MM.1S (cell line): ENCODE measurements around the gene HIC1.

Experiments used
- DNase-seq: peaks from one replicate; pipeline ENCODE4 v3.0.0-alpha.2; 2015
- H2AFZ ChIP-seq: fragments of 300-600 bp; sonication (generic); 2 replicates; pipeline ENCODE4 v1.6.0; 2016; ENCODE audit warnings: antibody characterized with exemption, low read length
- H3F3A ChIP-seq: fragments of 300-600 bp; sonication (generic); 2 replicates; pipeline ENCODE4 v1.6.1; 2016; ENCODE audit warnings: mild to moderate bottlenecking, antibody characterized with exemption, low read length, moderate library complexity, mixed read lengths; ENCODE audit not compliant: insufficient read depth
- H3K27ac ChIP-seq: fragments of 300-600 bp; sonication (generic); 2 replicates; pipeline ENCODE4 v1.5.1; 2016; ENCODE audit warnings: mild to moderate bottlenecking, low read length
- H3K27me3 ChIP-seq: fragments of 300-600 bp; sonication (generic); replicated peaks from 2 replicates; pipeline ENCODE4 v1.6.0; 2016; ENCODE audit warnings: low read length; ENCODE audit not compliant: insufficient read depth
- H3K36me3 ChIP-seq: fragments of 300-600 bp; sonication (generic); replicated peaks from 2 replicates; pipeline ENCODE4 v1.6.1; 2016; ENCODE audit warnings: mild to moderate bottlenecking, low read length, mixed read lengths; ENCODE audit not compliant: insufficient read depth
- H3K4me1 ChIP-seq: fragments of 300-600 bp; sonication (generic); 2 replicates; pipeline ENCODE4 v1.6.1; 2016; ENCODE audit warnings: low read length, mixed read lengths
- H3K4me2 ChIP-seq: fragments of 300-600 bp; sonication (generic); 2 replicates; pipeline ENCODE4 v1.6.0; 2016; ENCODE audit warnings: low read depth, low read length
- H3K4me3 ChIP-seq: fragments of 300-600 bp; sonication (generic); 2 replicates; pipeline ENCODE4 v1.5.1; 2016; ENCODE audit warnings: low read length, mixed read lengths
- H3K79me2 ChIP-seq: fragments of 300-600 bp; sonication (generic); 2 replicates; pipeline ENCODE4 v1.6.1; 2016; ENCODE audit warnings: mixed run types, low read length, mixed read lengths
- H3K9ac ChIP-seq: fragments of 300-600 bp; sonication (generic); 2 replicates; pipeline ENCODE4 v1.6.1; 2016; ENCODE audit warnings: low read length, mixed read lengths
- H3K9me2 ChIP-seq: fragments of 300-600 bp; sonication (generic); replicated peaks from 2 replicates; pipeline ENCODE4 v1.6.1; 2016; ENCODE audit warnings: mild to moderate bottlenecking, low read length, mixed read lengths; ENCODE audit not compliant: insufficient read depth
- H3K9me3 ChIP-seq: fragments of 300-600 bp; sonication (generic); replicated peaks from 2 replicates; pipeline ENCODE4 v1.6.1; 2016; ENCODE audit warnings: mild to moderate bottlenecking, low read length, mixed read lengths; ENCODE audit not compliant: insufficient read depth
- H4K20me1 ChIP-seq: fragments of 300-600 bp; sonication (generic); 2 replicates; pipeline ENCODE4 v1.6.1; 2016; ENCODE audit warnings: mild to moderate bottlenecking, low read length, moderate library complexity, mixed read lengths; ENCODE audit not compliant: insufficient read depth
- EZH2 ChIP-seq: fragments of 300-600 bp; sonication (generic); optimal IDR thresholded peaks from 2 replicates; pipeline ENCODE3; 2017; ENCODE audit warnings: low read depth, mild to moderate bottlenecking, antibody characterized with exemption, low read length, mixed read lengths
- EZH2phosphoT487 ChIP-seq: fragments of 300-600 bp; sonication (generic); IDR thresholded peaks from 2 replicates; pipeline ENCODE4 v1.6.1; 2018; ENCODE audit warnings: antibody characterized with exemption, low read length
- TF ChIP-seq, protein P1 (sequence below): fragments of 300-600 bp; sonication (generic); IDR thresholded peaks from 2 replicates; pipeline ENCODE4 v1.5.1; 2016; ENCODE audit warnings: antibody characterized with exemption, low read length, mixed read lengths

The HIC1 gene

DNA sequence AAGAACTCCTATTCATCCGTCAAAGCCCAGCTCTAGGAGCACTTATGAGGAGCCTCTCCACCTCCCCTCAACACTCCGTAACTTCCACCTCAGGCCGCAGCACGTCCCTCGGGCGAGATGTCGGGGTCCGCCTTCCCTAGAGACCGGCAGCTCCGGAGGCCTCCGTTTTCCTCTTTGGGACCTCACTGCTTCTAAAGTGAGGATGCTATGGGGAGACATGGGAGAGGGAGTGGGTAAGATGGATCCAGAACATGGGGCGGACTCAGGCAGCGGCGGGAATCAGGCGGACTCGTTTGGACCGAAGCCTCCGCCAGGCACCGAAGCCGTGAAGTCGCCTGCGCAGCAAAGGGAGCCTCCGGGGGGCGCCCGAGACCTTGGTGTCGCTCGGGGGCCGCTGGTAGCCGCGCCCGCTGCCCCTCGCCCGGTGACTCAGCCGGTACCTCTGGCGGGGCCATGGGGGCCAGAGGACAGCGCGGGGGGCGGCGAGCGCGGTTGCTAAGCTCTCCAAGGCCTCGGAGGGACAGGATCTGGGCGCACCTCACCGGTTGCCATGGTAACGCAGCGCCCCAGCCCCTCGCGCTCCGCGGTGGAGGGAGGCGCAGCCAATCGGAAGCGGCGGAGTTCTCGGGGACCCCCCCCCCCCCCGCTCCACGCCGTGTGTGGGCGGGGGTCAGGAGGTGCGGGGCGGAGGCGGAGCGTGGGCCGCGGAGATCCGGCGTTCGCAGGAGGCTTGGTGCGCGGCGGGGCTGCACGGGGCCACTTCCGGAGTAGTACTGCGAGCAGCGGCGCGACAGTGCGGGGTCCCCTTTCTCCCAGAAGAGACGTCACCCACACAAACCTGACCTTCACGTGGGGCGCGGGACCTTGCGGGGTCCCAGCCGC, 1.3 kb upstream of the HIC1 start:
- no peak for TF ChIP-seq EZH2
- TF ChIP-seq, protein P1, sequence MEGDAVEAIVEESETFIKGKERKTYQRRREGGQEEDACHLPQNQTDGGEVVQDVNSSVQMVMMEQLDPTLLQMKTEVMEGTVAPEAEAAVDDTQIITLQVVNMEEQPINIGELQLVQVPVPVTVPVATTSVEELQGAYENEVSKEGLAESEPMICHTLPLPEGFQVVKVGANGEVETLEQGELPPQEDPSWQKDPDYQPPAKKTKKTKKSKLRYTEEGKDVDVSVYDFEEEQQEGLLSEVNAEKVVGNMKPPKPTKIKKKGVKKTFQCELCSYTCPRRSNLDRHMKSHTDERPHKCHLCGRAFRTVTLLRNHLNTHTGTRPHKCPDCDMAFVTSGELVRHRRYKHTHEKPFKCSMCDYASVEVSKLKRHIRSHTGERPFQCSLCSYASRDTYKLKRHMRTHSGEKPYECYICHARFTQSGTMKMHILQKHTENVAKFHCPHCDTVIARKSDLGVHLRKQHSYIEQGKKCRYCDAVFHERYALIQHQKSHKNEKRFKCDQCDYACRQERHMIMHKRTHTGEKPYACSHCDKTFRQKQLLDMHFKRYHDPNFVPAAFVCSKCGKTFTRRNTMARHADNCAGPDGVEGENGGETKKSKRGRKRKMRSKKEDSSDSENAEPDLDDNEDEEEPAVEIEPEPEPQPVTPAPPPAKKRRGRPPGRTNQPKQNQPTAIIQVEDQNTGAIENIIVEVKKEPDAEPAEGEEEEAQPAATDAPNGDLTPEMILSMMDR = peak; percentile 64
- DNase-seq = peak; percentile 71
- Histone ChIP-seq H3K27me3 (peaks cover 37% of the 10 kb centered on the region), H3K9me2 (no peaks in the 10 kb centered on the region), H4K20me1 (no peaks in the 10 kb centered on the region), H3F3A (peaks cover 18% of the 10 kb centered on the region; the same call in 1 of the 2 replicates), H3K79me2 (no peaks in the 10 kb centered on the region), H3K4me3 (peak overlapping the region; percentile 70), H3K4me1 (peaks cover 8% of the 10 kb centered on the region), H3K36me3 (no peaks in the 10 kb centered on the region), H3K27ac (no peak overlapping the region), H2AFZ (peak overlapping the region; percentile 70), H3K9me3 (no peaks in the 10 kb centered on the region), H3K9ac (peak overlapping the region; percentile 4; the same call in 1 of the 2 replicates), H3K4me2 (peak overlapping the region; percentile 99)

DNA sequence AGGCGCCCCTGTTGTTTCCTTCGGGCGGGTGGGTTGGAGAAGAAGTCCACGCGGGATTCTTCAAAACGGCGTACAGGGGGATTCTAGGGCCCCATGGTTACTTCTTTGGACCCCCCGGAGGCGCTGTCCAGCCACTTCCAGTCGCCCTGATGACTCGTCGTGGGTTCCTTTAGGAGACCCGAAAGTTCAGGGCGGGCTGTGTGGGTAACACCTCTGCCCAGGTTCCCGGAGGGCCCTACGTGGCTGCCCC, 716 bp upstream of the HIC1 start:
- peak overlapping the region; percentile 99 for H3K4me2 ChIP-seq
- H3K9ac ChIP-seq = no peak overlapping the region; the same call in 1 of the 2 replicates
- DNase-seq = no peak
- H3K27ac ChIP-seq = no peak overlapping the region
- H2AFZ ChIP-seq = peak overlapping the region; percentile 70
- H3K9me3 ChIP-seq = no peaks in the 10 kb centered on the region
- peaks cover 35% of the 10 kb centered on the region for H3K27me3 ChIP-seq
- H3K4me1 ChIP-seq = peaks cover 8% of the 10 kb centered on the region
- H3K4me3 ChIP-seq = peak overlapping the region; percentile 70
- no peak for TF ChIP-seq EZH2phosphoT487
- TF ChIP-seq, protein P1 = no peak
- TF ChIP-seq EZH2 = no peak
- H3K79me2 ChIP-seq = no peaks in the 10 kb centered on the region
- peaks cover 18% of the 10 kb centered on the region; the same call in 1 of the 2 replicates for H3F3A ChIP-seq
- no peaks in the 10 kb centered on the region for H3K9me2 ChIP-seq
- no peaks in the 10 kb centered on the region for H4K20me1 ChIP-seq
- H3K36me3 ChIP-seq = no peaks in the 10 kb centered on the region

DNA sequence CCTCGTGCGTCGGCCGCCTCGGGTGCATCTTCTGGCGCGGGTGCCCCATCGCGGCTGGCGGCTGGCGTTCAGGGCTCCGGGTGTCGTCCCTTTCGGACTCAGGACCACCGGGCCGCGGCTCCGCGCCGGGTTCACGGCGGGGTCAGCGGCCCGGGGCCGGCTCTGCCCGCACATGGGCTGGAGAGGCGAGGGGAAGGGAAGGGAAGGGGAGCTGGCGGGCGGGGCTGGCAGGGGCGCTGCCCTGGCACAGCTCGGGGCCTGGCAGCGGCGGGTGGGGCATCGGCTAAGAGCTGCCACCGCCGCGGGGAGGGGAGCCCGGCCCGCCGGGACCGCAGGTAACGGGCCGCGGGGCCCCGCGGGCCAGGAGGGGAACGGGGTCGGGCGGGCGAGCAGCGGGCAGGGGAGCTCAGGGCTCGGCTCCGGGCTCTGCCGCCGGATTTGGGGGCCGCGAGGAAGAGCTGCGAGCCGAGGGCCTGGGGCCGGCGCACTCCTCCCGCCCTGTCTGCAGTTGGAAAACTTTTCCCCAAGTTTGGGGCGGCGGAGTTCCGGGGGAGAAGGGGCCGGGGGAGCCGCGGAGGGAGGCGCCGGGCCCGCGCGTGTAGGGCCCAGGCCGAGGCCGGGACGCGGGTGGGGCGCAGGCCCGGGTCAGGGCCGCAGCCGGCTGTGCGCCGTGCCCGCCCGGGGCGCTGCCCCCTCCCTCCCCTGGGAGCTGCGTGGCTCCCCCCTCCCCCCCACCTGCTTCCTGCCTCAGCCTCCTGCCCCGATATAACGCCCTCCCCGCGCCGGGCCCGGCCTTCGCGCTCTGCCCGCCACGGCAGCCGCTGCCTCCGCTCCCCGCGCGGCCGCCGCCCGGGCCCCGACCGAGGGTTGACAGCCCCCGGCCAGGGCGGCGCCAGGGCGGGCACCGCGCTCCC, 646 bp downstream of the HIC1 start:
- Histone ChIP-seq H4K20me1 (no peaks in the 10 kb centered on the region), H3K4me1 (peaks cover 8% of the 10 kb centered on the region), H3K9me3 (no peaks in the 10 kb centered on the region), H3K4me3 (peak overlapping the region; percentile 70), H3K27ac (no peak overlapping the region), H3K4me2 (peak overlapping the region; percentile 99), H3K79me2 (no peaks in the 10 kb centered on the region), H3F3A (peaks cover 18% of the 10 kb centered on the region; the same call in 1 of the 2 replicates), H3K9me2 (no peaks in the 10 kb centered on the region), H2AFZ (peak overlapping the region; percentile 43), H3K27me3 (peaks cover 33% of the 10 kb centered on the region), H3K36me3 (no peaks in the 10 kb centered on the region), H3K9ac (0 out of 2 replicates have a peak overlapping the region, but pooled peaks have one; percentile 10)
- TF ChIP-seq, protein P1 = no peak
- TF ChIP-seq EZH2phosphoT487 (no peak), EZH2 (no peak)
- DNase-seq = no peak
